Activated naive CD4-positive, alpha-beta T cell treated with anti-CD3 and anti-CD28 coated beads, Interleukin-2, amount 10 ng/mL, durations not matched to agents 7 days and 5 days (primary cell): ENCODE measurements around the gene DENND5A.
A peak's percentile ranks its signal among the peaks of the same experiment; 100 is the strongest.

Experiments used
- CTCF ChIA-PET: fragments of 350-600 bp; sonication (Branson Sonifier 250); formaldehyde crosslinking; loops from one replicate; lab custom pipeline; 2021; ENCODE audit warnings: antibody characterized with exemption; lab: Charles Lee
- DNase-seq: peaks from one replicate; pipeline ENCODE4 v3.0.0-alpha.2; 2020
- H3K27ac Mint-ChIP-seq: one replicate; pipeline ENCODE4 v1.8.0; 2021; ENCODE audit warnings: mild to moderate bottlenecking, moderate library complexity, mixed read lengths
- H3K27me3 Mint-ChIP-seq: one replicate; pipeline ENCODE4 v1.8.0; 2021; ENCODE audit warnings: mild to moderate bottlenecking, mixed read lengths
- H3K36me3 Mint-ChIP-seq: one replicate; pipeline ENCODE4 v1.8.0; 2021; ENCODE audit warnings: mixed read lengths
- H3K4me1 Mint-ChIP-seq: one replicate; pipeline ENCODE4 v1.8.0; 2021; ENCODE audit warnings: mixed read lengths
- H3K4me3 Mint-ChIP-seq: one replicate; pipeline ENCODE4 v1.8.0; 2021; ENCODE audit warnings: mild to moderate bottlenecking, moderate library complexity, mixed read lengths
- H3K9me3 Mint-ChIP-seq: one replicate; pipeline ENCODE4 v1.8.0; 2021; ENCODE audit warnings: mixed read lengths

Gene DENND5A

GRCh38 chr11:9265211-9266131 lies at the start of gene DENND5A:
DENND5A (minus strand) TSS chr11:9265350; CDS start chr11:9265069, 281 bp downstream.
- Mint-ChIP-seq H3K4me3 (peak within 1 kb of the TSS; percentile 94), H3K36me3 (peaks cover 18% of the 10 kb centered on the region), H3K27ac (peak within 1 kb of the TSS; percentile 94), H3K9me3 (no peaks in the 10 kb centered on the region), H3K27me3 (peaks cover 47% of the 10 kb centered on the region), H3K4me1 (peaks cover 45% of the 10 kb centered on the region)
- DNase-seq = peak; percentile 74
- CTCF ChIA-PET = interaction anchor here (0.6 to 1.4 kb wide), 3 partner anchors 15 to 100 kb away, joined by 3 to 5 read pairs (median 4); no protein-coding TSS in a partner anchor

DNA sequence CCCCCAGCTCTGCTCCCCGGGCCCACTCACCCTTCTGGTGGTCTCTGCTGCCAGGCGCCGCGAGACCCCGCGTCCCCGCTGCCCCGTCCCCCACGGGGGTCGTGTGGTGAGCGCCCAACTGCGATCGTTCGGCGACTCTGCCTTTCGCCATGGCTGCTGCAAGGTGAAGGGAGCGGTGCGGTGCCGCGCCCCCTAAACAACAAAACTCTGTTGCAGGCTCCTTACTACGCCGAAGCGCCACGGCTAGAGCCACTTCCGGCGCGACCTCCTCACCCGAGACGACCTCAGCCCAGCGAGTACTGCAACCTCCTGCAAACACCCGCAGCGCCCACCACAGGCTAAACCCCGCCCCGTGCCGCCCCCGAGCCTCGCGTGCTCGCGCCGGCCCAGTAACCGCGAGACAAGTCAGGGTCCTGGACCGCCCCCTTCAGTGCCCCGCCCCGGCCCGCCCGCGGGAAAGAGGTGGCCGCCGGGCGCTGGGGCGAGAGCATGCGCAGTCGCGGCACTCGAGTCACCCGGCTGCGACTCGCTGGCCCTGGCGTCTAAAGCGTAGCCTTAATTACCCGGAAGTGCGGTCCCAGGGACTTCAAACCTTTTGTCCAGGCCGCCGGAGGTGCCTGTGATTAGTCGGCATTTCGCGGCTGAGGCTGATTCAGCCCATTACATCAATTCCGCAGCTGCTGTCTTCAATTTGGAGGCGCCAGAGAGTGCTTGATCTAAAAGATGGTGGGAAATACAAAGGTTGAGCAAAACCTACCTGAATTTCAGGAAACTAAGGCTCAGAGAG lies 49.3 kb upstream of the DENND5A start, which contains the start of gene TMEM41B:
TMEM41B (minus strand) TSS at position 303 of the 787 bp plus-strand sequence; CDS start at position 151, 152 bp downstream.
- peak within 1 kb of the TSS; percentile 96 for H3K27ac Mint-ChIP-seq
- peak; percentile 99 for DNase-seq
- H3K9me3 Mint-ChIP-seq = no peaks in the 10 kb centered on the region
- peaks cover 30% of the 10 kb centered on the region for H3K27me3 Mint-ChIP-seq
- CTCF ChIA-PET = interaction anchor here (0.5 to 1.5 kb wide), 4 partner anchors 37 to 148 kb away, joined by 3 to 4 read pairs (median 4); no protein-coding TSS in a partner anchor
- peak within 1 kb of the TSS; percentile 98 for H3K4me3 Mint-ChIP-seq
- H3K36me3 Mint-ChIP-seq = peaks cover 25% of the 10 kb centered on the region
- H3K4me1 Mint-ChIP-seq = peaks cover 43% of the 10 kb centered on the region

DNA sequence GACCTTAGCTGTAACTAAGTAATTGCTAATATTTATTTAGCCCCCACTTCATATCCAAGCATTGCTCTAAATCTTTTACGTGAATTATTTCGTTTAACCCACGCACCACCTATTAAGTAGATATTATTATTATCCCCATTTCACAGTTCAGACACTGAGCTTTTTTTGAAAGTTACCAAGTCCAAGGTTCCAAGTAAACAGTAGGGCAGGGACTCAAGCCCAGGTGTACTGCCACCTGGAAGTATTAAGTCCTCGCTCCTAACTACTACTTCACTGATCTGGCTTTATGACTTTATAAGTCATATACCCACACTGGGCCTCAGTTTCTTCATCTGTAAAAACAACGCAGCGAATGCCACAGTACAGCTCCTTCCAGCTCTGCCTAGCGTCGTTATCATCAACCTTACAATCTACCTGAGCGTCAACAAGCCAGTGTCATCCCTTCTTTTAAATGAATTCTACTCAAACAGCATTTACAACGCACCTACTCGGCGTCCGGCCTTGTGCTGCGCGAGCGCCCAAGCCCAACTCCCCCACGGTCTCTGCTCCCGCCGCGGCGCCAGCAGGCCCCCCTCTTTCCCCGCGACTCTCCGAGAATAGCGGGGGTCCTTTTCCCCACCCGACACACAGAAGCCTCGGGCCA lies 48.6 kb upstream of the DENND5A start:
- DNase-seq = no peak
- Mint-ChIP-seq H3K36me3 (peaks cover 29% of the 10 kb centered on the region), H3K4me3 (peak overlapping the region; percentile 98)

GRCh38 chr11:9310485-9311090 lies 45.4 kb upstream of the DENND5A start:
- no peak overlapping the region for H3K27ac Mint-ChIP-seq
- H3K36me3 Mint-ChIP-seq = peaks cover 37% of the 10 kb centered on the region
- H3K27me3 Mint-ChIP-seq = no peaks in the 10 kb centered on the region
- H3K4me1 Mint-ChIP-seq = peaks cover 41% of the 10 kb centered on the region
- DNase-seq = no peak
- H3K9me3 Mint-ChIP-seq = no peaks in the 10 kb centered on the region
- CTCF ChIA-PET = interaction anchor here (1.1 kb wide), 1 partner anchor 187 kb away, joined by 4 read pairs; no protein-coding TSS in a partner anchor
- H3K4me3 Mint-ChIP-seq = no peak overlapping the region

More for the DNA sequence above, 48.6 kb upstream of the DENND5A start:
- Mint-ChIP-seq H3K9me3 (no peaks in the 10 kb centered on the region), H3K4me1 (peaks cover 43% of the 10 kb centered on the region), H3K27ac (peak overlapping the region; percentile 96), H3K27me3 (peaks cover 23% of the 10 kb centered on the region)
- CTCF ChIA-PET = interaction anchor here (0.5 to 1.6 kb wide), 5 partner anchors 36 to 108 kb away, joined by 3 to 4 read pairs (median 4); no protein-coding TSS in a partner anchor

GRCh38 chr11:9304178-9304577 lies 39.0 kb upstream of the DENND5A start:
- H3K9me3 Mint-ChIP-seq = no peaks in the 10 kb centered on the region
- no peak overlapping the region for H3K27ac Mint-ChIP-seq
- DNase-seq = no peak
- H3K4me1 Mint-ChIP-seq = peaks cover 12% of the 10 kb centered on the region
- H3K4me3 Mint-ChIP-seq = no peak overlapping the region
- CTCF ChIA-PET = no interaction called here
- peaks cover 9% of the 10 kb centered on the region for H3K36me3 Mint-ChIP-seq
- H3K27me3 Mint-ChIP-seq = no peaks in the 10 kb centered on the region

DNA sequence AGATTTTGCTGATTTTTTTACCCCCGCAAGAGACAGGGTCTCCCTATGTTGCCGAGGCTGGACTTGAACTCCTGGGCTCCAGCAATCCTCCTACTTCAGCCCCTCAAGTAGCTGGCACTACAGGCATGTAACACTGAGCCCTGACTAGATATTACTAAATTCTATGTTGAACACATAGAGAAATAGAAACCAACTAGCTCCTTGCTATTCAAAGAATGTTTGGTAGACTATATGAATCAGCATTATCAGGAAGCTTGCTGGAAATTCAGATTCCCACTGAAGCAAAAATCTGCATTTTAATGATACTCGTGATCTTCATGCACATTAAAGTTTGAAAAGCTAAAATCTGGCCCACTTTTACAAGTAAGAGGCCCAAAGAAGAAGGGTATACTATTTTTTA lies 37.3 kb upstream of the DENND5A start:
- H3K4me1 Mint-ChIP-seq = peaks cover 6% of the 10 kb centered on the region

DNA sequence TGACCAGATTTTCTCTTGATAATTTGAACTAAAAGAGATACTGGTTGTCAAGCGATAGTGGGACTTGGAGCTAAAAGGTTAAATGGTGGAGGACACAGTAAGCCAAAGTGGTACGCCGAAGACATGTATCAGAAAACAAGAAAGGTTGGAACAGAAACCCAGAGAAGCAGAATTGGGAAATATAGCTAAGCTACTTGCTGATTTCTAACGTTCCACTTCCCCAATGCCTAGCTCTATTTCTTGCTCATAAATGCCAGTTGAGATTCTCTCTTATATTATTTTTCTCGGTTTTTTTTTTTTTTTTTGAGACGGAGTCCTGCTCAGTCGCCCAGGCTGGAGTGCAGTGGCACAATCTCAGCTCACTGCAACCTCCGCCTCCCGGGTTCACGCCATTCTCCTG lies 36.6 kb upstream of the DENND5A start:
- CTCF ChIA-PET = no interaction called here
- Mint-ChIP-seq H3K9me3 (no peaks in the 10 kb centered on the region), H3K4me3 (no peak overlapping the region), H3K4me1 (peaks cover 4% of the 10 kb centered on the region), H3K36me3 (peaks cover 2% of the 10 kb centered on the region), H3K27ac (no peak overlapping the region), H3K27me3 (no peaks in the 10 kb centered on the region)
- no peak for DNase-seq

More for the DNA sequence above, 37.3 kb upstream of the DENND5A start:
- CTCF ChIA-PET = no interaction called here
- Mint-ChIP-seq H3K9me3 (no peaks in the 10 kb centered on the region), H3K4me3 (no peak overlapping the region), H3K27me3 (no peaks in the 10 kb centered on the region), H3K27ac (no peak overlapping the region), H3K36me3 (peaks cover 5% of the 10 kb centered on the region)
- no peak for DNase-seq

- Mint-ChIP-seq H3K9me3 (no peaks in the 10 kb centered on the region), H3K36me3 (peaks cover 26% of the 10 kb centered on the region), H3K27me3 (no peaks in the 10 kb centered on the region), H3K4me3 (no peak overlapping the region), H3K4me1 (no peaks in the 10 kb centered on the region), H3K27ac (no peak overlapping the region)
- DNase-seq = no peak
- CTCF ChIA-PET = interaction anchor here (0.8 kb wide), 1 partner anchor 13 kb away, joined by 3 read pairs; no protein-coding TSS in a partner anchor
Observed at GRCh38 chr11:9293646-9294045, 28.5 kb upstream of the DENND5A start.

DNA sequence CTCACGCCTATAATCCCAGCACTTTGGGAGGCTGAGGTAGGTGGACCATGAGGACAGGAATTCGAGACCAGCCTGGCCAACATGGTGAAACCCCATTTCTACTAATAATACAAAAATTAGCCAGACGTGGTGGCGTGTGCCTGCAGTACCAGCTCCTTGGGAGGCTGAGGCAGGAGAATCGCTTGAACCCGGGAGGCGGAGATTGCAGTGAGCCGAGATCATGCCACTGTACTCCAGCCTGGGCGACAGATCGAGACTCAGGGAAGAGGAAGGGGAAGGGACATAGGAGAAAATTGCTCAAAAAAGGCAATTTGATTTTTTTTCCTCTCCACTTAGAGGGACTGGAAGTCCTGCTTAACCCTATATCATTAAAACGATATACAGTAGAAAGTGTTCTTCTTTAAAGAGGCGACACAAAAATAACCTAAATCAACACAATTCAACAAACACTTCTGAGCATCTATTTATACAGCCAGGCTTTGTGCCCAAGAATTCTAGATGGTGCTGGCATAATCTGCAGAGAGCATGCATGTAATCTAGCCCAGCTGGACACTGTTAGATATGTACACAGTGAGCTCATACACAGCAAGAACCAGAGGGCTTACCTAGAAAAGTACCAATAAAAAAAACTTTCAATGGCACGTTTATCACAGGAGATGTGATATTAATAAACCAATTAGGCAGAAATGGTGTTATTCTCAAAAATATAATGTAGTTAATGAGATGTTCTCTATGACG lies 20.9 kb upstream of the DENND5A start:
- H3K4me1 Mint-ChIP-seq = peaks cover 10% of the 10 kb centered on the region
- CTCF ChIA-PET = no interaction called here

DNA sequence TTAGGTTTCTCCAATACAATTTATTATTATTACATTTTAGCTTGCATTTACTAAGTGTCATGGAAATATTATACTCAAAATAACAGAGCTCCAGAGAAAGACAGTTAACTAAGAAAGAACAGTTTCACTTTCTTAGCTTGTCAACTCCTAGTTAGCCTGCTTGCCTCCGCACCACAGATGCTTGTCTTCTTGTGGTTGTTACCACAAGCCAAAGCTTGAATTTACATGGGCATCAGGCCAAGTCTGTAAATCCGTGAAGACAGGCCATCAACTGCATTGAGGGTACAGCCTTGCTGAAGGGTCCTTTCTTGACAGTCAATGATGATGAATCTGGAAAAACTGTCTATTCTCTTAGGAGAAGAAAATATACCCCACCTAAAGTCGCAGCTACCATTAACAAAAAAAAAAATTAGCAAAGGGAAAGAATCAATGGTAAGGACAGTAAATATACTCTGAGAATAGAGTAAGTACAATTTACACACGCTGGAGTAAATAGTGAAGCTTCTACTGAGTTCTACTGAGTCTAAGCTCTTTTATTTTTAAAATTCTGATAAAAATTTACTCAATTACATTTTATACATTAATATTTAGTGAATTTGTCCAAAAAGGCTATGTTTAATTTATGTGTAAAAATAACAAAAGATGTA lies 15.6 kb upstream of the DENND5A start:
- peak overlapping the region; percentile 68 for H3K27ac Mint-ChIP-seq
- H3K4me1 Mint-ChIP-seq = peaks cover 22% of the 10 kb centered on the region
- peak; percentile 78 for DNase-seq
- CTCF ChIA-PET = interaction anchor here (0.5 to 1.7 kb wide), 5 partner anchors 13 to 404 kb away, joined by 3 to 5 read pairs (median 4); no protein-coding TSS in a partner anchor
- H3K4me3 Mint-ChIP-seq = peak overlapping the region; percentile 41
- H3K36me3 Mint-ChIP-seq = peaks cover 30% of the 10 kb centered on the region
- no peaks in the 10 kb centered on the region for H3K27me3 Mint-ChIP-seq
- no peaks in the 10 kb centered on the region for H3K9me3 Mint-ChIP-seq

More for the DNA sequence above, 20.9 kb upstream of the DENND5A start:
- no peak for DNase-seq
- Mint-ChIP-seq H3K27ac (no peak overlapping the region), H3K4me3 (no peak overlapping the region), H3K36me3 (peaks cover 39% of the 10 kb centered on the region), H3K9me3 (no peaks in the 10 kb centered on the region), H3K27me3 (no peaks in the 10 kb centered on the region)

- Mint-ChIP-seq H3K27ac (no peak overlapping the region), H3K4me1 (peaks cover 22% of the 10 kb centered on the region), H3K9me3 (no peaks in the 10 kb centered on the region), H3K36me3 (peaks cover 16% of the 10 kb centered on the region), H3K4me3 (no peak overlapping the region), H3K27me3 (peaks cover 7% of the 10 kb centered on the region)
- CTCF ChIA-PET = interaction anchor here (1.2 to 1.8 kb wide), 4 partner anchors 61 to 229 kb away, joined by 3 to 6 read pairs (median 3); no protein-coding TSS in a partner anchor
- no peak for DNase-seq
Observed at GRCh38 chr11:9277176-9277575, 12.0 kb upstream of the DENND5A start.

DNA sequence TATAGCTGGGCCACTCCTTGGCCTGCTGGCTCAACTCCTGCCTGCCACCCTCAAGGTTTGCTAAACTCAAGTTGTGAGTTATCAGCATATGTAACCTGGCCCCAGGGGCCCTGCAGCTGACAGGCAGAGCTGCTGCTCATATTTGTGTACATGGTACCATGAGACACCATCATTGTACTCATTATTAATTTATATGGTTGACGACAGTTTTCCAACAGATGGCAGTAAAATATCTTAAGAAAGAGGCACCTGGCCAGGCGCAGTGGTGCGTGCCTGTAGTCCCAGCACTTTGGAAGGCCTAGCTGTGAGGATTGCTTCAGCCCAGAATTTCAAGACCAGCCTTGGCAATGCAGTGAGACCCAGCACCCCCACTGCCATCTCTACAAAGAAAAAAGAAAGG lies 11.4 kb upstream of the DENND5A start:
- Mint-ChIP-seq H3K27ac (no peak overlapping the region), H3K4me1 (peaks cover 22% of the 10 kb centered on the region), H3K36me3 (peaks cover 15% of the 10 kb centered on the region), H3K9me3 (no peaks in the 10 kb centered on the region), H3K4me3 (no peak overlapping the region), H3K27me3 (peaks cover 10% of the 10 kb centered on the region)
- DNase-seq = no peak
- CTCF ChIA-PET = interaction anchor here (1.2 to 1.8 kb wide), 3 partner anchors 110 to 230 kb away, joined by 3 to 6 read pairs (median 3); no protein-coding TSS in a partner anchor
